GM19397 (cell line): ENCODE results near the gene PNCK.
"Not testable (repeated sequence)": the region's sequence is repeated elsewhere in the genome, so short reads cannot be mapped to it uniquely, and the experiment has no call there.

Experiments
- ATAC-seq: cut with Tn5 transposase; IDR thresholded peaks from one replicate; pipeline ENCODE4 v1.9.1; 2021; ENCODE audit warnings: mild to moderate bottlenecking, moderate library complexity; ENCODE audit not compliant: unreplicated experiment

Gene PNCK

GRCh38 chrX:153673428-153674218 lies at the start of gene PNCK:
TSS of gene PNCK (minus strand) at chrX:153673813. CDS start at chrX:153673076, 737 bp downstream.
- ATAC-seq, result no peak

- no peak for ATAC-seq
These were observed 49.2 kb upstream of the PNCK start for GRCh38 chrX:153722704-153723350.

- no peak for ATAC-seq
These were observed 46.1 kb upstream of the PNCK start for GRCh38 chrX:153719701-153720100.

DNA sequence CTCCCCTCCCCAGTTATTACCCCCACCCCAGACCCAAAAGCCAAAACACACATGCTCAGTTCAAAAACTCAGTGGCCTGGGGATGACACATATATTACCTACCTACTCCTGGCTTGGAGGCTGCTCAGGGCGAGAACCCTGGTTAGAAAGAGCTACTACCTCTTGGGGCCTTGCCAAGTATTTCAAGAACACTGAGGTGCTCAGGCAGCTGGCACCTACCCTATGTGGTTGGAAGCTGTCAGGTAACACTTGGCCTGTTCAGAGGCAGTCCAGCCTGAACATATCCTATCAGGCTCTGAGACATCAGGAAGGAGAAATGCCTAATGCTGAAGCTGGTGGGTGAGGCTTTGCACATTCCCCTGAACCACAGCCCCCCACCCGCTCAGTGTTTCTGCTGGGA lies 45.6 kb upstream of the PNCK start:
- no peak for ATAC-seq

DNA sequence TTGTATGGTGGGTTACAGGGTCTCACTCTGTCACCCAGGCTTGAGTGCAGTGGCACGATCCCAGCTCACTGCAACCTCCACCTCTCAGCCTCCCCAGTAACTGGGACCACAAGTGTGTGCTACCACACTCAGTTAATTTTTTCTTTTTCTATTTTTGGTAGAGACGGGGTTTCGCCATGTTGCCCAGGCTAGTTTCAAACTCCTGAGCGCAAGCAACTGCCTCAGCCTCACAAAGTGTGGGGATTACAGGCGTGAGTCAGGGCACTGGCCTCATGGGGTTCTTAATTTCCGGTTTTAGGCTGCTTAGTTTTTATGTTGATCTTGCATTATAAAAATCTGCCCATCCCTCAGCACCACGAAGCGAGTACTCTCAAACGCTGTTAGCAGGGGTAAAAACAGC lies 43.8 kb upstream of the PNCK start:
- ATAC-seq, result no peak

- no peak for ATAC-seq
These were observed 40.6 kb upstream of the PNCK start for GRCh38 chrX:153714256-153714655.

DNA sequence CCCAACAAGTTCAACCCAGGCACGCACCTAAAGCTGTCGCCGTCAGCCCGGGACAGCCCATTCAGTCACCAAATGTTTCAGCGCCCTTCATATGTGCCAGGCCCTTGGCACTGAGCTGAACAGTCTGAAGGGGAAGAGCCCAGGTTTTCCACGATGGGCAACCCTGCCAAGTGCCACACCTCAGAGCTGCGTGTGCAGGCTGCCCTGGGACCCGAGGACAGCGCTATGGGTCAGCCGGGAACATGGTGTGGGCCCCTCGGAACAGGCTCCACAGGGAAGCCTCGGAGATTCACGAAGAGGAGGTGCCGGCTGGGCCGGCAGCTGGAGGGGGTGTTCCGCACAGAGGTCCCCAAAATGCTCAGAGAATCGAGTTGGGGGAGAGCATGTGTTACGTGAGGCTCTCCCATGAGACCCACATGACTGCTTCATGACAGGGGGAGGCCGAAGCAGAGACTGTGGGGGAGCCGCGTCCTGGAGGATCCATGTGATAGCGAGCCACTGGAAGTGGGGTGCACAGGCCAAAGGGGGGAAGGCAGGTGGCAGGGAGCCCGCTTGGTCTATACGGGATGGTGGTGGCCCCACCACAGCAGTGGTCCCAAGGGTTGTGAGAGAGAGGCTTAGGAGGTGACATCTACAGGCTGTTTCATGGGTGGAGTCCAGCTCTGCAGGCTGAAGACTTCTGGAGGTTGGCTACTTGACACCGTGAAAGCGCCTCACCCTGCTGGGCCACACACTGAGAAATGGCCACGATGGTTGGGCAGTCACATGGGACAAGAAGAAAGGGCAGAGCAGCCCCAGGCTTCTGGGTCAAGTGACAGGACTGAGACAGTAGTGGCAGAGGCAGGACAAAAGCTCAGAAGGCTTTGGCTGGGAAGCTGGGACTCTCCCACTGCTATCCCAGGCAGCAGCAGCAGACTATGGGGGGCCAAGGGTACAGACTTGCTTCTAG lies 36.4 kb upstream of the PNCK start:
- ATAC-seq, result no peak

GRCh38 chrX:153708415-153708814 lies 34.8 kb upstream of the PNCK start:
- no peak for ATAC-seq

DNA sequence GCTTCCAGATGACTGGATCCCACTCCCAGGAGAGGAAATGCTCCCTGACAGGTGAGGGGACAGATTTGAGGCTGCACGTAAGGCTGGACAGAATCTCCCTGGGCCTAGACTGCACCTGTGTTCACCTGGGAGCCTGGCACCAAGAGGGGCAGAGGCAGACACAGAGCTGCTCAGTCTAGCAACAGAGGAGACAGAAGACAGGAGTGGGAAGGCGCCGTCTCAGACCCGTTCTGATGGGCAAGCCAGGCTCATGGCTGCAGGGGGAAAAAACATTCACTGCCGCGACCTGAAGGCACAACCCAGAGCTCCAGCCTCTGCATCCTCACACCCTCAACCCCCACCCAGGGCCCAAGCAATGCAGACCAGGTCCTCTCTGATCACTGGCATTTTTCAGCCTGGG lies 33.8 kb upstream of the PNCK start:
- ATAC-seq, result no peak

DNA sequence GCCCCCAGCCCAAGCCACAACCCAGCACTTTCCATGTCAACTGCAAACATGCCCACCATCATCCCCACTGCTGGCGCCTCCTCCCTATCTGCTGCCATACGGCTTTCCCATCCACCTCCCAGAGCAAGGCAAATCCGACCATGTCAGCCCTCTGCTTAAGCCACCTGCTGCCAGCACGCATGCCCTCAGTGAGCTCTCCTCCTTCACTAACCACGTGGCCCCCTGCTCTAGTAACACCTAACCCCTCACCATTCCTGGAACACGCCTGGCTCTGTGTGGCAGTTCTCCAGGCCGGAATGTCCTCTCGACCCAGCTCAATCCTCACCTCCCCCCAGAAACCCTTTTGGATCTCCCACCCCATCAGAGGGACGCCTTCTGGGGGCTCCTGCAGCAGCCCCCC lies 33.2 kb upstream of the PNCK start:
- no peak for ATAC-seq

DNA sequence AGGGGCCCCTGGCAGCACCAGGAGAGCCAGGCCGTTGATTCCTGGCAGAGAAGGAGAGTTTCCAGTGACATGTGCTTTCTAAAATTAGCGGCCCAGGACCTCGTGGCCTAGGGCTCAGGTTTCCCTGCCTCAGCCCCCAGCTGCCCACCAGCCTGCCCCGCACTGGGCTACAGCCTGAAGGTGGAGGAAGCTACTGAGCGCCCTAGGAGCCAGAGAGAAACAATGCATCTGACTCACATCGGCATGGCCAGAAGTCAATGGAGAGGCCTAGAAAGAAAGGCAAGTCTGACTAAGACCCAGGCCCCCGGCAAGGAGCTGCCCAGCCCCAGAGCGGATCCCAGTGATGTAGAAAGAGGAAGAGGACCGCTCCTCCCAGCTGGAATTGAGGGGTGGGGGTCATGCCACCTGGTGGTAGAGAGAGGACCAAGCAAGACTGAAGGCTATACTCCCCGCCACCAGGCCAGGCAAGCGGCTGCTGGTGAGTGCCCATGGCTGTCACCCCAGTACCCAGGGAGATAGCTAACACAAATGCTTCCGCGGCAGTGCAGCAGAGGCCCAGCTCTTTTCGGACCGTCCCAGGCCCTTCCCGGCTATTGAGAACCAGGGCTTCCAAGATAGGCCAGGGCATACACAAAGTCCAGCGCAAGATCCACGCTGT lies 31.9 kb upstream of the PNCK start:
- not testable (repeated sequence) for ATAC-seq

DNA sequence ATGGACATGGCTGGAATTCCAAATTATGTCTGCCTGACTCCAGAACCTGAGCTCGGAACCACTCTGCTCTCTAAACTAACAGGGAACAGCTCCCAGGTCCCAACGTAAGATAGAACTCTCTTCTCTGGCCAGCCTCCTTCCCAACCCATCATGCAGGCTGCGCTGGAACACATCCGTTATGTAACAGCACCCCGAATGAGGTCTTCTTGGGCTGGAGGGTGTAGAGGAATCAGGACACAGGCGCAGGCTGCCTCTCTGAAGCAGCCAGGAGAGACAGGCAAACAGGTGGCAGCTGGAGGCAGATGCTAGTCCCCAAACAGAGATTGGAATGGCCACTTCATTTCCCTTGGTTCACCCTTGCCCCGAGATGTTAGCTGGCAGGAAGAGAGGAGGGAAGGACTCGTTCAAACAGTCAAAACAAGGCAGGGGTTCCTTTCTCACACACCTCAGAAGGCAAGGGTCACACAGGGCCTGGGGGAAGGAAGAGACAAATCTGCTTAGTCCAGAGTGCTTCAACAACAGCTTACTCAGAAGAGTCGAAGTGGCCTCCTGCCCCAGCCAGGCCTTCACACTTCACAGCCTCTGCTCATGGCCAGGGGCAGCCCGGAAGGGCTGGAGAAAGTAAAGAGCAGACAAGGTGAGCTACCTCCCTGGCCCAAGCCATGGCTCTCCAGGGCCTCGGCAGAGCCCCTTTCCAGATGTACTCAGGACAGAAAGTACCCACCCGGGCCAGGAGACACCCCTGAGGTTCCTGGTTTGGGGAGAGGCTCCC lies 31.2 kb upstream of the PNCK start:
- ATAC-seq, result not testable (repeated sequence)

GRCh38 chrX:153704021-153704526 lies 30.5 kb upstream of the PNCK start:
- ATAC-seq, result no peak

GRCh38 chrX:153703036-153703370 lies 29.4 kb upstream of the PNCK start:
- no peak for ATAC-seq

- ATAC-seq, result no peak
These were observed 28.9 kb upstream of the PNCK start for GRCh38 chrX:153702336-153703035.

DNA sequence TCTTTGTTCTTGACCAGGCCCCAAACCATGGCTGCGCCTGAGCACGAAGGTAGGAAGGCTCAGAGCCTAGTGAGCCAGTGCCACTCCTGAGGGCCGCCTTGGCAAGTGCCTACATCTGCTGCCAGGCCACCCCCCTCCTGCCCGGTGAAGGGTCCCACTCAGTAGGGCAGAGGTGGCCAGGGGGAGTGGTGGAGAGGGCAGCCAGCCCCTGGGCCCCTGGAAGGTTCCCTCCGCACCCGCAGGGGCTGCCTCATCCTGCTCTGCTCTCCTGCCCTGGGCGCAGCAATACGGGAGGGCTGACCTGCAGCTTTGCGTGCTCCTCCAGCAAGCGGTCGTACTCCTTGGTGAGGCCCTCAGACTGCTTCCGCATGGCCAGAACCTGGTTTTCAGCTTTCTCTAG lies 28.1 kb upstream of the PNCK start:
- ATAC-seq, result no peak

- no peak for ATAC-seq
These were observed 27.4 kb upstream of the PNCK start for GRCh38 chrX:153700967-153701366.

DNA sequence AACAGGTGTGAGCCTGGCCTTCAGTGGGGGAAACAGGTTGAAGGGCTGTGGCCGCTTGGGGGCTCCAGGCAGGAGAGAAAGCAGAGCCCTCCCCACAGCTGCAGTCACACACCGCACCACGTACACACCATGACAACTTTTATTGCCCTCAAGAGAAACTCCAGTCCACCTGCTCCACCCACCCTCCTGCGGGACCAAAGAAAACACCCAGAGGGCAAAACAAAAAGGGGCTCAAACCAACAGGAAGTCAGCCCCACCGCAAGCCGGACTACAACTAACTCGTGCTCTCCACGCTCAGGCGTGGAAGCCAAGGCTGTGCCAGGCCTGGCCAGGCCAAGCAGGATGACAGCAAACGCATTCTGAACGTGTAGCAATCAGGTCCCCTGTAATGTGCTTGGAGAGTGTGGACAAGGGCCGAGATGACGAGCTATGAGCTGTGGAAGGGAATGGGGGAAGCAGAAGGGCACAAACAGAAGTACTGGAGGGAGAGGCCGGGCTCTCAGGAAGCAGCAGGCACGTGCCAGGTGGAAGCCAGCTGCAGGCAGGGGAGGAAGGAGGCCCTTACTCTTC lies 26.8 kb upstream of the PNCK start:
- no peak for ATAC-seq

DNA sequence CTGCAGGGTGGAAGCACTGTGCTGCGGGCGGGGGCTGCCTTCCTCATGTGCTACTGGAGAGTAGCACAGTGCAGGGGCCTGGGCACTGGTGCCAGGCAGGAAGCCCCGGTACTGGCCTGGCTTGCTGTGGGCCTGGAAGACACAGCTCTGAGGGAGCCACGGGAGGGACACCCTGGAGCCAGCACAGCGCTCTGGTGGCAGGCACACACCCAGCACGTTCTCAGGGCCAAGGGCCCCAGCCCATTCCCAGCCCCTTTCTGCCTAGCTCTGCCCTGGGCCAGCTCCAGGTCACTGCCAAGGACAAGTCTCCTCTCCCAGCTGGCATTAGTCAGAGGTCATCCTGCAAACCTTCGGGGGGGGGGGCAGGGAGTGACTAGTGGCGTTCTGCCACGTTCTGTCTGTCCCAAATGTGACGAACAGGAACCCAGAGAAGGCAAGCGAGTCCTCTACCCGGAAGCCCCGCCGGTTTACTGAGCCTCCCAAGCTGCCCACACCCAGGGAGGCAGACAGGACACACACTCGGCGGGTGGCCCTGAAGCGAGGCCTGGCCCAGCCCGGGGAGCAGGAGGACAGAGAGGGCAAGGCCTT lies 26.3 kb upstream of the PNCK start:
- ATAC-seq, result not testable (repeated sequence)
